ENCODE measurements around the gene HOXC9. TPM values are rescaled to one million over a fixed set of nuclear protein-coding genes. Genes with fewer than 3 reads are reported as not detected.
A peak's percentile ranks its signal among the peaks of the same experiment; 100 is the strongest.

Gene HOXC9
- total RNA-seq, 6 donors from 2014 or later: 0.17 to 0.23 TPM; not detected in 4

GRCh38 chr12:53970451-53970850 lies 29.5 kb upstream of the HOXC9 start:
- H3K4me1 ChIP-seq: peaks cover 21 to 38% (median 32%) of the 10 kb centered on the region in 4 donors
- 14 to 21% methylated on average over 4 of the region's 4 CpGs for WGBS, 2 donors
- H3K4me3 ChIP-seq: no peak overlapping the region
- TF ChIP-seq, protein P1, sequence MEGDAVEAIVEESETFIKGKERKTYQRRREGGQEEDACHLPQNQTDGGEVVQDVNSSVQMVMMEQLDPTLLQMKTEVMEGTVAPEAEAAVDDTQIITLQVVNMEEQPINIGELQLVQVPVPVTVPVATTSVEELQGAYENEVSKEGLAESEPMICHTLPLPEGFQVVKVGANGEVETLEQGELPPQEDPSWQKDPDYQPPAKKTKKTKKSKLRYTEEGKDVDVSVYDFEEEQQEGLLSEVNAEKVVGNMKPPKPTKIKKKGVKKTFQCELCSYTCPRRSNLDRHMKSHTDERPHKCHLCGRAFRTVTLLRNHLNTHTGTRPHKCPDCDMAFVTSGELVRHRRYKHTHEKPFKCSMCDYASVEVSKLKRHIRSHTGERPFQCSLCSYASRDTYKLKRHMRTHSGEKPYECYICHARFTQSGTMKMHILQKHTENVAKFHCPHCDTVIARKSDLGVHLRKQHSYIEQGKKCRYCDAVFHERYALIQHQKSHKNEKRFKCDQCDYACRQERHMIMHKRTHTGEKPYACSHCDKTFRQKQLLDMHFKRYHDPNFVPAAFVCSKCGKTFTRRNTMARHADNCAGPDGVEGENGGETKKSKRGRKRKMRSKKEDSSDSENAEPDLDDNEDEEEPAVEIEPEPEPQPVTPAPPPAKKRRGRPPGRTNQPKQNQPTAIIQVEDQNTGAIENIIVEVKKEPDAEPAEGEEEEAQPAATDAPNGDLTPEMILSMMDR (IDR thresholded peaks at IDR 0.05): no peak
- TF ChIP-seq POLR2AphosphoS5 (IDR thresholded peaks at IDR 0.05): no peak
- TF ChIP-seq EP300 (IDR thresholded peaks at IDR 0.05): no peak
- TF ChIP-seq POLR2A (IDR thresholded peaks at IDR 0.05): no peak
- H3K27me3 ChIP-seq: peaks cover 9 to 92% (median 59%) of the 10 kb centered on the region in 4 donors
- H3K9me3 ChIP-seq: no peaks in the 10 kb centered on the region
- DNase-seq (no peak), ATAC-seq (ENCODE audit: low FRiP score in 2 of 2) (no peak)
- no peak overlapping the region for H3K27ac ChIP-seq
- no peaks in the 10 kb centered on the region for H3K36me3 ChIP-seq

DNA sequence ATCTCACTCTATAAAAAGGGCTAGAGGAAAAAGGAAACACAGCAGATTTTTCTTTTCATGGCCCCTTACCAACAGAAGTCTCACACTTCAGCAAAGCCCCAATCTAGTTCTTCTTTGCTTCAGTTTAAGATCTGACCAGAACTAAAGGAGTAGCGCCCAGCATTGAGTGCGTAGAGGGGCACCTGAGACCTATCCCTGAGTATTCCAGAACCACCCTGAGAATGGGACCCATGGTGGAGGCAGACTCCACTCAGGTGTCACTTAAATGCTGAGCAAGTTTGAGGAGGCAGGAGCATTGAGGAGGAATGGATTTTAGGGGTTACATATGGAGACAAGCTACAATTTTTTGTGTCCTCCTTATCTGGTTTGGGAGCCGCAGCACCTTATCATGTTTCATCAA lies 28.8 kb upstream of the HOXC9 start:
- Histone ChIP-seq H3K4me3 (no peak overlapping the region), H3K27ac (no peak overlapping the region), H3K27me3 (peaks cover 9 to 93% (median 58%) of the 10 kb centered on the region in 4 donors), H3K36me3 (no peaks in the 10 kb centered on the region), H3K4me1 (peaks cover 22 to 34% (median 31%) of the 10 kb centered on the region in 4 donors), H3K9me3 (no peaks in the 10 kb centered on the region)
- TF ChIP-seq POLR2AphosphoS5 (IDR thresholded peaks at IDR 0.05) (no peak), POLR2A (IDR thresholded peaks at IDR 0.05) (no peak), EP300 (IDR thresholded peaks at IDR 0.05) (no peak)
- TF ChIP-seq, protein P1 (IDR thresholded peaks at IDR 0.05): no peak
- ATAC-seq (ENCODE audit: low FRiP score in 2 of 2): no peak
- 54 to 57% methylated on average over 3 of the region's 3 CpGs for WGBS, 2 donors
- DNase-seq: no peak

- Histone ChIP-seq H3K27me3 (peaks cover 9 to 92% (median 58%) of the 10 kb centered on the region in 4 donors), H3K4me3 (no peak overlapping the region), H3K27ac (no peak overlapping the region), H3K9me3 (no peaks in the 10 kb centered on the region), H3K4me1 (peaks cover 22 to 29% (median 26%) of the 10 kb centered on the region in 4 donors), H3K36me3 (no peaks in the 10 kb centered on the region)
- no peak for ATAC-seq (ENCODE audit: low FRiP score in 2 of 2)
- TF ChIP-seq, protein P1 (IDR thresholded peaks at IDR 0.05): no peak
- no peak for TF ChIP-seq EP300 (IDR thresholded peaks at IDR 0.05)
- no peak for TF ChIP-seq POLR2AphosphoS5 (IDR thresholded peaks at IDR 0.05)
- no peak for TF ChIP-seq POLR2A (IDR thresholded peaks at IDR 0.05)
- 31 to 41% methylated on average over 2 of the region's 2 CpGs for WGBS, 2 donors
- DNase-seq: no peak
Observed at GRCh38 chr12:53971686-53972085, 28.3 kb upstream of the HOXC9 start.

DNA sequence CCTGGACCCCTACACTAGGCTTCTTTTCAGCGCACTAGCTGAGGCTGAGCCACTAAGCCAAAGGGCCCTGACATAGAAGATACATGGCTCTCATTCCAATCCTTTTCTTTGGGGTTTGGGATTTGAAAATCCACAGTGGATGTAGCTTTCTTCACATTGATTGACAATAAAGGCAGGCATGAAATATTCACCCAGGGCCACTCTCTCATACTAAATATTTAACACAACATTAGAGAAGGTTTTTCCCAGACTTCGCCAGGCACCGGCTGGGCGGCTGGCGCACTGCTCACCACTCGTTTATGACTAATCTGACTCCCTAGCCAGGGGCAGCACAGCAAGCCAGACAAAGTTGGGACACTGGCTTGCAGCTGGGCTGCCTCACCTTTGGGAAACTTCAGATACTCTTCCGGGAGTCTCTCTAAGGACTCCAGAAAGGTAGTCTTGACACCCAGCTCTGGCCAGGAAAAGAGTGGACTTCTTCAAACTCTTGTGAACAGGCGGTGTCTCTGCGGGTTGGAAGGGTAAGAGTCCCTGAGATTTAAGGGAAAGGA lies 27.7 kb upstream of the HOXC9 start:
- DNase-seq: no peak
- TF ChIP-seq, protein P1 (IDR thresholded peaks at IDR 0.05): no peak
- TF ChIP-seq EP300 (IDR thresholded peaks at IDR 0.05) (no peak), POLR2A (IDR thresholded peaks at IDR 0.05) (no peak), POLR2AphosphoS5 (IDR thresholded peaks at IDR 0.05) (no peak)
- Histone ChIP-seq H3K4me3 (no peak overlapping the region), H3K27me3 (peaks cover 9 to 90% (median 56%) of the 10 kb centered on the region in 4 donors), H3K9me3 (no peaks in the 10 kb centered on the region), H3K27ac (no peak overlapping the region), H3K4me1 (peaks cover 22 to 28% (median 25%) of the 10 kb centered on the region in 4 donors), H3K36me3 (no peaks in the 10 kb centered on the region)
- ATAC-seq (ENCODE audit: low FRiP score in 2 of 2): no peak
- WGBS, 2 donors: 31 to 34% methylated on average over 9 of the region's 9 CpGs

GRCh38 chr12:53972722-53973235 lies 27.2 kb upstream of the HOXC9 start, which contains the start of gene HOXC11:
HOXC11 (plus strand) TSS chr12:53973126; CDS start chr12:53973242, 116 bp downstream.
- H3K4me1 ChIP-seq: peaks cover 22 to 28% (median 25%) of the 10 kb centered on the region in 4 donors
- peak within 1 kb of the TSS in 2 of 4 donors; percentile 16 to 25 for H3K4me3 ChIP-seq
- no peaks in the 10 kb centered on the region for H3K9me3 ChIP-seq
- ATAC-seq (ENCODE audit: low FRiP score in 2 of 2): no peak
- no peak for DNase-seq
- TF ChIP-seq POLR2AphosphoS5 (IDR thresholded peaks at IDR 0.05) (no peak), EP300 (IDR thresholded peaks at IDR 0.05) (no peak), POLR2A (IDR thresholded peaks at IDR 0.05) (no peak)
- TF ChIP-seq, protein P1 (IDR thresholded peaks at IDR 0.05): no peak
- no peak within 1 kb of the TSS for H3K27ac ChIP-seq
- 8 to 9% methylated on average over 21 of the region's 21 CpGs for WGBS, 2 donors
- H3K27me3 ChIP-seq: peaks cover 9 to 90% (median 55%) of the 10 kb centered on the region in 4 donors
- H3K36me3 ChIP-seq: no peaks in the 10 kb centered on the region

All from upper lobe of left lung (tissue), 6 donors.